ENCODE results near the gene MPP1. TPM values are rescaled to one million over a fixed set of nuclear protein-coding genes. Genes with fewer than 3 reads are reported as not detected.

Gene MPP1
- total and polyA plus RNA-seq, 2 of the 8 experiments (the other 6 are each of a cell fraction or from before 2014, with no cell fraction given), result 7.6 to 13.4 TPM

GRCh38 chrX:154758696-154759095, 46.6 kb downstream of the MPP1 start (continued):
- TF ChIP-seq CHD7 (IDR thresholded peaks at IDR 0.05; ENCODE audit: insufficient replicate concordance, low read length) (no peak), EGR1 (IDR thresholded peaks at IDR 0.05; ENCODE audit: borderline replicate concordance, low read depth, low read length) (no peak), NANOG (IDR thresholded peaks at IDR 0.05; ENCODE audit: insufficient read depth, low read depth, low read length, poor library complexity, severe bottlenecking) (no peak)

Data from H1 (cell line).